Measurements from ENCODE around the gene PIM1. TPM values are rescaled to one million over a fixed set of nuclear protein-coding genes. Genes with fewer than 3 reads are reported as not detected.

Gene PIM1
- total and polyA plus RNA-seq, 9 of the 15 experiments (the other 6 are each of a cell fraction or from before 2014, with no cell fraction given) = 19.0 to 789 (median 212) TPM

GRCh38 chr6:37204014-37204751 lies 34.2 kb downstream of the PIM1 start (continued):
- TF ChIP-seq MLLT1 (IDR thresholded peaks at IDR 0.05) (peak; percentile 95 to 97), MCM5 (IDR thresholded peaks at IDR 0.05; ENCODE audit: low read depth) (peak; percentile 95; the same call in 1 of the 2 replicates), LARP7 (IDR thresholded peaks at IDR 0.05) (peak; percentile 100), POLR2H (tag; IDR thresholded peaks at IDR 0.05; ENCODE audit: low read depth) (no peak), SMARCA5 (IDR thresholded peaks at IDR 0.05) (peak; percentile 98), HINFP (tag; conservative IDR thresholded peaks at IDR 0.05; ENCODE audit: low read depth) (peak; percentile 47; the same call in 1 of the 2 replicates), RAD51 (IDR thresholded peaks at IDR 0.05; ENCODE audit: borderline replicate concordance, low read depth) (peak; percentile 16; the same call in 1 of the 2 replicates), ZFX (CRISPR knock-in tag; IDR thresholded peaks at IDR 0.05) (peak; percentile 72), ZNF717 (CRISPR knock-in tag; IDR thresholded peaks at IDR 0.05) (0 out of 2 replicates have a peak, but pooled peaks have one; percentile 14), EP300 (IDR thresholded peaks at IDR 0.05; ENCODE audit: low read length) (peak; percentile 54), YBX1 (IDR thresholded peaks at IDR 0.05) (0 out of 2 replicates have a peak, but pooled peaks have one; percentile 72), BRD9 (IDR thresholded peaks at IDR 0.05; ENCODE audit: low read depth, partially characterized antibody) (peak; percentile 87), ZNF668 (CRISPR knock-in tag; IDR thresholded peaks at IDR 0.05) (peak; percentile 62; the same call in 1 of the 2 replicates)
- TF ChIP-seq, protein P1, sequence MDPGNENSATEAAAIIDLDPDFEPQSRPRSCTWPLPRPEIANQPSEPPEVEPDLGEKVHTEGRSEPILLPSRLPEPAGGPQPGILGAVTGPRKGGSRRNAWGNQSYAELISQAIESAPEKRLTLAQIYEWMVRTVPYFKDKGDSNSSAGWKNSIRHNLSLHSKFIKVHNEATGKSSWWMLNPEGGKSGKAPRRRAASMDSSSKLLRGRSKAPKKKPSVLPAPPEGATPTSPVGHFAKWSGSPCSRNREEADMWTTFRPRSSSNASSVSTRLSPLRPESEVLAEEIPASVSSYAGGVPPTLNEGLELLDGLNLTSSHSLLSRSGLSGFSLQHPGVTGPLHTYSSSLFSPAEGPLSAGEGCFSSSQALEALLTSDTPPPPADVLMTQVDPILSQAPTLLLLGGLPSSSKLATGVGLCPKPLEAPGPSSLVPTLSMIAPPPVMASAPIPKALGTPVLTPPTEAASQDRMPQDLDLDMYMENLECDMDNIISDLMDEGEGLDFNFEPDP (CRISPR knock-in tag; IDR thresholded peaks at IDR 0.05) = no peak
- TF ChIP-seq, protein P2, sequence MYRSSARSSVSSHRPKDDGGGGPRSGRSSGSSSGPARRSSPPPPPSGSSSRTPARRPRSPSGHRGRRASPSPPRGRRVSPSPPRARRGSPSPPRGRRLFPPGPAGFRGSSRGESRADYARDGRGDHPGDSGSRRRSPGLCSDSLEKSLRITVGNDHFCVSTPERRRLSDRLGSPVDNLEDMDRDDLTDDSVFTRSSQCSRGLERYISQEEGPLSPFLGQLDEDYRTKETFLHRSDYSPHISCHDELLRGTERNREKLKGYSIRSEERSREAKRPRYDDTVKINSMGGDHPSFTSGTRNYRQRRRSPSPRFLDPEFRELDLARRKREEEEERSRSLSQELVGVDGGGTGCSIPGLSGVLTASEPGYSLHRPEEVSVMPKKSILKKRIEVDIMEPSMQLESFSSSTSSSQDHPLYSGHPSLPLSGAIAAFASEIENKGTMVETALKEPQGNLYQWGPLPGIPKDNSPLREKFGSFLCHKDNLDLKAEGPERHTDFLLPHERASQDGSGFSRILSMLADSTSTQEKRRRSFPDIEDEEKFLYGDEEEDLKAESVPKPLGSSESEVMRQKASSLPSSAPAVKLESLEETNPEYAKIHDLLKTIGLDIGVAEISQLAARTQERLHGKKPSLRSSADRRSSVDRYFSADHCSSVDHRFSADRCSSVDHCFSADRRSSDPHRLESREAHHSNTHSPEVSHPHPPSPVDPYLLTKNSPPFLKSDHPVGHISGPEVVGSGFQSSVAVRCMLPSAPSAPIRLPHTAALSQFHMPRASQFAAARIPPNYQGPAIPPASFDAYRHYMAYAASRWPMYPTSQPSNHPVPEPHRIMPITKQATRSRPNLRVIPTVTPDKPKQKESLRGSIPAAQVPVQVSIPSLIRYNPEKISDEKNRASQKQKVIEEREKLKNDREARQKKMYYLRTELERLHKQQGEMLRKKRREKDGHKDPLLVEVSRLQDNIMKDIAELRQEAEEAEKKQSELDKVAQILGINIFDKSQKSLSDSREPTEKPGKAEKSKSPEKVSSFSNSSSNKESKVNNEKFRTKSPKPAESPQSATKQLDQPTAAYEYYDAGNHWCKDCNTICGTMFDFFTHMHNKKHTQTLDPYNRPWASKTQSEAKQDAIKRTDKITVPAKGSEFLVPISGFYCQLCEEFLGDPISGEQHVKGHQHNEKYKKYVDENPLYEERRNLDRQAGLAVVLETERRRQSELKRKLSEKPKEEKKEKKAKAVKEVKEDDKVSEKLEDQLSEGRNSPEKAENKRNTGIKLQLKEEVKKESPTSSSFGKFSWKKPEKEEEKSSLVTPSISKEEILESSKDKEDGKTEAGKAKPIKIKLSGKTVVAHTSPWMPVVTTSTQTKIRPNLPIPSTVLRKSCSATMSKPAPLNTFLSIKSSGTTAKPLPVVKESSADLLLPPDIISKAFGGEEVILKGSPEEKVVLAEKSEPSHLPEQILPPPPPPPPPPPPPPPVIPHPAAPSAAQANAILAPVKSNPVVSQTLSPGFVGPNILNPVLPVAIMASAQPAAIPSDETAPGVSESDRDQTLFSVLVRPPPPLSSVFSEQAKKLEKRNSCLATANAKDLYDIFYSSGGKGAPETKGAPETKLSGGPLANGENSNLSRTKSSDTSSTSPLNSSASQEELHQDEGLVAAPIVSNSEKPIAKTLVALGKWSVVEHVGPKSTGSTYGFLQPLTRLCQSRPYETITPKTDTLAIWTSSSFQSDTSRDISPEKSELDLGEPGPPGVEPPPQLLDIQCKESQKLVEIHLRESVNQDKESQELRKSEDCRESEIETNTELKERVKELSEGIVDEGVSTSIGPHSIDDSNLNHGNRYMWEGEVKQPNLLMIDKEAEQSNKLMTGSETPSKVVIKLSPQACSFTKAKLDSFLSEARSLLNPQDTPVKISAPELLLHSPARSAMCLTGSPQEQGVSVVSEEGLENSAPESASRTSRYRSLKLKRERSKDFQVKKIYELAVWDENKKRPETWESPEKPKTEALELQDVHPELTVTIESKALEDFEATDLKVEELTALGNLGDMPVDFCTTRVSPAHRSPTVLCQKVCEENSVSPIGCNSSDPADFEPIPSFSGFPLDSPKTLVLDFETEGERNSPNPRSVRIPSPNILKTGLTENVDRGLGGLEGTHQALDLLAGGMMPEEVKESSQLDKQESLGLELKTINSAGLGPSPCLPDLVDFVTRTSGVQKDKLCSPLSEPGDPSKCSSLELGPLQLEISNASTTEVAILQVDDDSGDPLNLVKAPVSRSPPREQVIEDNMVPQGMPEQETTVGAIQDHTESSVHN (IDR thresholded peaks at IDR 0.05; ENCODE audit: borderline replicate concordance in 1 of 2, low read depth in 1 of 2) = peak in 1 of 2 experiments; percentile 49; a peak in 1 of 4 replicates
